ENCODE measurements around the gene BACH1.
A peak's percentile ranks its signal among the peaks of the same experiment; 100 is the strongest.
"Not testable (repeated sequence)": the region's sequence is repeated elsewhere in the genome, so short reads cannot be mapped to it uniquely, and the experiment has no call there.

Gene BACH1

GRCh38 chr21:29351691-29352090 is 53.0 kb downstream of the BACH1 start:
- H3K79me2 ChIP-seq (ENCODE audit: control insufficient read depth, insufficient read depth, low read length, poor library complexity), result no peaks in the 10 kb centered on the region
- no peak overlapping the region for H3K4me3 ChIP-seq (ENCODE audit: low read depth, low read length)
- H3K14ac ChIP-seq (ENCODE audit: low read length), result no peak overlapping the region
- no peak overlapping the region for H3K23ac ChIP-seq (ENCODE audit: low read length)
- no peak overlapping the region for H2BK120ac ChIP-seq (ENCODE audit: insufficient read depth, low read length, poor library complexity)
- H3K4ac ChIP-seq (ENCODE audit: low read depth, low read length), result no peak overlapping the region
- peak overlapping the region; percentile 53 for H2BK5ac ChIP-seq (ENCODE audit: low read depth, low read length, poor library complexity)
- no peak overlapping the region for H3K4me2 ChIP-seq (ENCODE audit: low read length)
- H4K91ac ChIP-seq (ENCODE audit: low read depth, low read length), result peak overlapping the region; percentile 84
- no peak overlapping the region for H3K18ac ChIP-seq (ENCODE audit: low read length)
- no peaks in the 10 kb centered on the region for H3K27me3 ChIP-seq (ENCODE audit: insufficient read depth, low read length)
- peak overlapping the region; percentile 84 for H3K27ac ChIP-seq (ENCODE audit: low read depth, low read length)
- H2BK12ac ChIP-seq (ENCODE audit: low read length), result no peak overlapping the region
- peak; percentile 62 to 88 for DNase-seq
- H3K9me3 ChIP-seq (ENCODE audit: insufficient read depth, low read depth, low read length), result peaks cover 4% of the 10 kb centered on the region
- no peak overlapping the region for H2AFZ ChIP-seq (ENCODE audit: insufficient read depth, low read length, poor library complexity)
- H3K79me1 ChIP-seq (ENCODE audit: low read length), result peaks cover 2% of the 10 kb centered on the region
- no peak overlapping the region for H4K12ac ChIP-seq (ENCODE audit: low read depth, low read length)
- H4K8ac ChIP-seq (ENCODE audit: low read depth, low read length), result no peak overlapping the region
- H2AK5ac ChIP-seq (ENCODE audit: low read length), result no peak overlapping the region
- peaks cover 4 to 5% of the 10 kb centered on the region in 2 experiments for H3K4me1 ChIP-seq (ENCODE audit: control insufficient read depth in 1 of 2, insufficient read depth in 2 of 2, low read length in 2 of 2)
- no peak overlapping the region for H3K9ac ChIP-seq (ENCODE audit: low read length)
- H3K36me3 ChIP-seq (ENCODE audit: control insufficient read depth in 1 of 2, insufficient read depth in 2 of 2, low read length in 2 of 2), result peaks cover 6 to 17% of the 10 kb centered on the region in 2 experiments

- H3K18ac ChIP-seq (ENCODE audit: low read length); H3K14ac ChIP-seq (ENCODE audit: low read length); H4K91ac ChIP-seq (ENCODE audit: low read depth, low read length); H4K8ac ChIP-seq (ENCODE audit: low read depth, low read length); H3K79me2 ChIP-seq (ENCODE audit: control insufficient read depth, insufficient read depth, low read length, poor library complexity); H2BK12ac ChIP-seq (ENCODE audit: low read length); H3K23ac ChIP-seq (ENCODE audit: low read length); H2BK5ac ChIP-seq (ENCODE audit: low read depth, low read length, poor library complexity); H3K4ac ChIP-seq (ENCODE audit: low read depth, low read length); H3K4me3 ChIP-seq (ENCODE audit: low read depth, low read length); H3K9me3 ChIP-seq (ENCODE audit: insufficient read depth, low read depth, low read length); H3K27ac ChIP-seq (ENCODE audit: low read depth, low read length); H2BK120ac ChIP-seq (ENCODE audit: insufficient read depth, low read length, poor library complexity); H3K9ac ChIP-seq (ENCODE audit: low read length); H3K4me2 ChIP-seq (ENCODE audit: low read length); H3K79me1 ChIP-seq (ENCODE audit: low read length); H2AK5ac ChIP-seq (ENCODE audit: low read length); H3K4me1 ChIP-seq (ENCODE audit: control insufficient read depth in 1 of 2, insufficient read depth in 2 of 2, low read length in 2 of 2); DNase-seq; H3K27me3 ChIP-seq (ENCODE audit: insufficient read depth, low read length); H2AFZ ChIP-seq (ENCODE audit: insufficient read depth, low read length, poor library complexity); H4K12ac ChIP-seq (ENCODE audit: low read depth, low read length): not testable (repeated sequence)
- WGBS (ENCODE audit: extremely low coverage, insufficient coverage, insufficient read length), result no CpG with 5 or more reads among the region's 14 CpGs
- H3K36me3 ChIP-seq (ENCODE audit: control insufficient read depth in 1 of 2, insufficient read depth in 2 of 2, low read length in 2 of 2), result peaks cover 9 to 17% of the 10 kb centered on the region in 2 experiments
Measured at GRCh38 chr21:29355043-29355710, 56.5 kb downstream of the BACH1 start.

- H3K9me3 ChIP-seq (ENCODE audit: insufficient read depth, low read depth, low read length); H4K8ac ChIP-seq (ENCODE audit: low read depth, low read length); H2AK5ac ChIP-seq (ENCODE audit: low read length); H3K14ac ChIP-seq (ENCODE audit: low read length); H3K4me3 ChIP-seq (ENCODE audit: low read depth, low read length); H3K4me2 ChIP-seq (ENCODE audit: low read length); H4K91ac ChIP-seq (ENCODE audit: low read depth, low read length); H3K79me1 ChIP-seq (ENCODE audit: low read length); H3K4me1 ChIP-seq (ENCODE audit: control insufficient read depth in 1 of 2, insufficient read depth in 2 of 2, low read length in 2 of 2); H2BK12ac ChIP-seq (ENCODE audit: low read length); H3K27me3 ChIP-seq (ENCODE audit: insufficient read depth, low read length); H3K23ac ChIP-seq (ENCODE audit: low read length); H2BK120ac ChIP-seq (ENCODE audit: insufficient read depth, low read length, poor library complexity); H3K18ac ChIP-seq (ENCODE audit: low read length); H3K9ac ChIP-seq (ENCODE audit: low read length); H4K12ac ChIP-seq (ENCODE audit: low read depth, low read length); H3K4ac ChIP-seq (ENCODE audit: low read depth, low read length); H2BK5ac ChIP-seq (ENCODE audit: low read depth, low read length, poor library complexity); H3K79me2 ChIP-seq (ENCODE audit: control insufficient read depth, insufficient read depth, low read length, poor library complexity); H2AFZ ChIP-seq (ENCODE audit: insufficient read depth, low read length, poor library complexity); H3K27ac ChIP-seq (ENCODE audit: low read depth, low read length): not testable (repeated sequence)
- peak in 1 of 2 donors; percentile 19 for DNase-seq
- WGBS (ENCODE audit: extremely low coverage, insufficient coverage, insufficient read length), result no CpG with 5 or more reads among the region's 1 CpG
- peaks cover 9 to 17% of the 10 kb centered on the region in 2 experiments for H3K36me3 ChIP-seq (ENCODE audit: control insufficient read depth in 1 of 2, insufficient read depth in 2 of 2, low read length in 2 of 2)
Measured at GRCh38 chr21:29356291-29356690, 57.6 kb downstream of the BACH1 start.

- H3K4me2 ChIP-seq (ENCODE audit: low read length); H3K23ac ChIP-seq (ENCODE audit: low read length); H2BK5ac ChIP-seq (ENCODE audit: low read depth, low read length, poor library complexity); H4K91ac ChIP-seq (ENCODE audit: low read depth, low read length); H2AFZ ChIP-seq (ENCODE audit: insufficient read depth, low read length, poor library complexity); H2BK120ac ChIP-seq (ENCODE audit: insufficient read depth, low read length, poor library complexity); H3K18ac ChIP-seq (ENCODE audit: low read length); H3K14ac ChIP-seq (ENCODE audit: low read length); H3K79me1 ChIP-seq (ENCODE audit: low read length); H3K4me1 ChIP-seq (ENCODE audit: control insufficient read depth in 1 of 2, insufficient read depth in 2 of 2, low read length in 2 of 2); H4K12ac ChIP-seq (ENCODE audit: low read depth, low read length); H2BK12ac ChIP-seq (ENCODE audit: low read length); H2AK5ac ChIP-seq (ENCODE audit: low read length); H3K4me3 ChIP-seq (ENCODE audit: low read depth, low read length); H3K9ac ChIP-seq (ENCODE audit: low read length); H4K8ac ChIP-seq (ENCODE audit: low read depth, low read length); H3K9me3 ChIP-seq (ENCODE audit: insufficient read depth, low read depth, low read length); H3K27ac ChIP-seq (ENCODE audit: low read depth, low read length); DNase-seq; H3K79me2 ChIP-seq (ENCODE audit: control insufficient read depth, insufficient read depth, low read length, poor library complexity); H3K27me3 ChIP-seq (ENCODE audit: insufficient read depth, low read length); H3K4ac ChIP-seq (ENCODE audit: low read depth, low read length): not testable (repeated sequence)
- H3K36me3 ChIP-seq (ENCODE audit: control insufficient read depth in 1 of 2, insufficient read depth in 2 of 2, low read length in 2 of 2), result peaks cover 9 to 17% of the 10 kb centered on the region in 2 experiments
- no CpG with 5 or more reads among the region's 4 CpGs for WGBS (ENCODE audit: extremely low coverage, insufficient coverage, insufficient read length)
Measured at GRCh38 chr21:29356810-29357209, 58.1 kb downstream of the BACH1 start.

All from trophoblast cell (in vitro differentiated cells and primary cell).